Stimulated activated CD4-positive, alpha-beta T cell treated with anti-CD3 and anti-CD28 coated beads, Interleukin-1b, Interleukin-23, amount 100 ng/mL, for 48 hours (primary cell): ENCODE data around the gene CAND2.
A peak's percentile ranks its signal among the peaks of the same experiment; 100 is the strongest.
"Not testable (repeated sequence)": the region's sequence is repeated elsewhere in the genome, so short reads cannot be mapped to it uniquely, and the experiment has no call there.

Experiments
- DNase-seq: peaks from one replicate; pipeline ENCODE4 v3.0.0-alpha.2; 2020

CAND2 gene

GRCh38 chr3:12868039-12869034, 71.9 kb downstream of the CAND2 start:
- DNase-seq: peak; percentile 54

- DNase-seq: peak; percentile 26
Measured at GRCh38 chr3:12869035-12869621, 72.6 kb downstream of the CAND2 start.

- no peak for DNase-seq
Measured at GRCh38 chr3:12870942-12871341, 74.5 kb downstream of the CAND2 start.

GRCh38 chr3:12871404-12871983, 75.0 kb downstream of the CAND2 start:
- no peak for DNase-seq

- DNase-seq: no peak
Measured at GRCh38 chr3:12875857-12876836, 79.7 kb downstream of the CAND2 start.

- DNase-seq: no peak
Measured at GRCh38 chr3:12877040-12877439, 80.6 kb downstream of the CAND2 start.

GRCh38 chr3:12878141-12878574, 81.7 kb downstream of the CAND2 start:
- DNase-seq: no peak

GRCh38 chr3:12878758-12879157, 82.3 kb downstream of the CAND2 start:
- DNase-seq: not testable (repeated sequence)

GRCh38 chr3:12879191-12879815, 82.8 kb downstream of the CAND2 start:
- no peak for DNase-seq

GRCh38 chr3:12881858-12882257, 85.4 kb downstream of the CAND2 start:
- not testable (repeated sequence) for DNase-seq

- no peak for DNase-seq
Measured at GRCh38 chr3:12882336-12883310, 86.1 kb downstream of the CAND2 start.

GRCh38 chr3:12884186-12884680, 87.8 kb downstream of the CAND2 start:
- no peak for DNase-seq
